H1 (cell line): ENCODE results near the gene FOXS1. TPM values are rescaled to one million over a fixed set of nuclear protein-coding genes. Genes with fewer than 3 reads are reported as not detected.

Experiments
- CTCF ChIA-PET: fragments of 300-600 bp; sonication (Branson Sonifier 250); formaldehyde crosslinking; loops from one replicate; lab custom pipeline; 2021; ENCODE audit not compliant: partially characterized antibody; lab: Charles Lee
- POLR2A ChIA-PET: fragments of 300-600 bp; sonication (Branson Sonifier 250); formaldehyde crosslinking; loops from one replicate; lab custom pipeline; 2021; ENCODE audit warnings: inconsistent platforms; ENCODE audit not compliant: partially characterized antibody; lab: Charles Lee
- DNase-seq, 2 experiments: peaks; one replicate each; pipeline versions ENCODE4 v3.0.0 to v3.0.0-alpha.2; 2010 to 2022; ENCODE audit warnings: low spot score in 2 of 2, low read depth in 1 of 2, mixed read lengths in 1 of 2
- FAIRE-seq: peaks from 2 replicates; lab custom pipeline; 2011; peaks lifted over from hg19 to GRCh38; lab: Jason Lieb, UNC
- H2AFZ ChIP-seq: 2 replicates; pipeline ENCODE4 v1.8.1; 2012; ENCODE audit warnings: low read length, inconsistent platforms
- H2AK5ac ChIP-seq: 2 replicates; pipeline ENCODE4 v1.6.1; 2013; ENCODE audit warnings: low read depth, low read length
- H2BK120ac ChIP-seq: replicated peaks from 2 replicates; pipeline ENCODE3; 2013; ENCODE audit warnings: low read depth, low read length, inconsistent platforms
- H2BK12ac ChIP-seq: 2 replicates; pipeline ENCODE4 v1.6.1; 2013; ENCODE audit warnings: low read depth, low read length
- H2BK15ac ChIP-seq: 2 replicates; pipeline ENCODE4 v1.6.1; 2013; ENCODE audit warnings: low read length
- H2BK20ac ChIP-seq: 2 replicates; pipeline ENCODE4 v1.6.1; 2013; ENCODE audit warnings: low read length
- H2BK5ac ChIP-seq: 2 replicates; pipeline ENCODE4 v1.6.1; 2013; ENCODE audit warnings: low read depth, low read length
- H3K14ac ChIP-seq: 2 replicates; pipeline ENCODE4 v1.6.1; 2013; ENCODE audit warnings: inconsistent platforms; ENCODE audit not compliant: insufficient read length
- H3K18ac ChIP-seq: 2 replicates; pipeline ENCODE4 v1.6.1; 2013; ENCODE audit warnings: low read length; ENCODE audit errors: extremely low read depth
- H3K23ac ChIP-seq: 2 replicates; pipeline ENCODE4 v1.6.1; 2013; ENCODE audit warnings: inconsistent platforms; ENCODE audit not compliant: insufficient read length
- H3K23me2 ChIP-seq: 2 replicates; pipeline ENCODE4 v1.6.1; 2013; ENCODE audit warnings: low read depth, low read length
- H3K27ac ChIP-seq: 2 replicates; pipeline ENCODE4 v1.6.1; 2011; ENCODE audit warnings: low read depth, low read length, inconsistent platforms
- H3K27me3 ChIP-seq, 4 experiments: replicated peaks in 1 of 4; 1 replicate in 1 of 4; 2 replicates in 3 of 4; pipeline versions ENCODE4 v1.6.1 to v1.8.1; 2011 to 2013; ENCODE audit warnings: low read length in 3 of 4, mild to moderate bottlenecking in 3 of 4, inconsistent platforms in 2 of 4, mixed read lengths in 2 of 4, moderate library complexity in 1 of 4; ENCODE audit not compliant: control insufficient read depth in 3 of 4, insufficient read depth in 3 of 4; ENCODE audit errors: extremely low read depth in 1 of 4
- H3K36me3 ChIP-seq, 4 experiments: 2 replicates each; pipeline versions ENCODE4 v1.6.1 to v1.8.1; 2011 to 2013; ENCODE audit warnings: mild to moderate bottlenecking in 4 of 4, low read length in 3 of 4, moderate library complexity in 2 of 4, control low read depth in 1 of 4, inconsistent platforms in 1 of 4; ENCODE audit not compliant: insufficient read depth in 4 of 4, control insufficient read depth in 2 of 4
- H3K4ac ChIP-seq: replicated peaks from 2 replicates; pipeline ENCODE3; 2013; ENCODE audit warnings: low read length, low read depth, mixed read lengths, inconsistent platforms; ENCODE audit not compliant: insufficient read length
- H3K4me1 ChIP-seq, 4 experiments: replicated peaks in 1 of 4; 1 replicate in 1 of 4; 2 replicates in 3 of 4; pipeline versions ENCODE4 v1.6.1 to v1.8.1; 2011 to 2013; ENCODE audit warnings: low read length in 3 of 4, inconsistent platforms in 2 of 4, mixed read lengths in 1 of 4; ENCODE audit not compliant: insufficient read depth in 4 of 4, control insufficient read depth in 3 of 4
- H3K4me2 ChIP-seq, 2 experiments: 2 replicates each; pipeline versions ENCODE4 v1.6.1 to v1.8.1; 2011 to 2013; ENCODE audit warnings: low read depth in 2 of 2, low read length in 2 of 2, control low read depth in 1 of 2, inconsistent platforms in 1 of 2, mild to moderate bottlenecking in 1 of 2; ENCODE audit not compliant: insufficient read depth in 1 of 2
- H3K4me3 ChIP-seq, 4 experiments: fragments of 200-600, 300-600 bp in 1 of 4; sonication (generic), shearing (Covaris generic), sonication (Bioruptor Twin) in 1 of 4; 2 replicates each; pipeline versions ENCODE4 v1.5.1 to v1.8.1; 2011 to 2016; ENCODE audit warnings: low read length in 4 of 4, low read depth in 3 of 4, control low read depth in 2 of 4, inconsistent platforms in 2 of 4, mild to moderate bottlenecking in 2 of 4, mixed read lengths in 1 of 4, moderate library complexity in 1 of 4; ENCODE audit not compliant: insufficient read depth in 2 of 4; ENCODE audit errors: extremely low read depth in 1 of 4
- H3K56ac ChIP-seq: replicated peaks from 2 replicates; pipeline ENCODE3; 2013; ENCODE audit warnings: low read depth, mild to moderate bottlenecking, mixed read lengths, low read length, inconsistent platforms; ENCODE audit not compliant: insufficient read length
- H3K79me1 ChIP-seq: 2 replicates; pipeline ENCODE4 v1.6.1; 2013; ENCODE audit warnings: low read depth, low read length, control low read depth
- H3K79me2 ChIP-seq, 2 experiments: 2 replicates each; pipeline versions ENCODE4 v1.6.1 to v1.8.1; 2012 to 2013; ENCODE audit warnings: low read length in 2 of 2, mild to moderate bottlenecking in 2 of 2, inconsistent platforms in 1 of 2; ENCODE audit not compliant: insufficient read depth in 2 of 2, control insufficient read depth in 1 of 2
- H3K9ac ChIP-seq, 4 experiments: replicated peaks in 1 of 4; 1 replicate in 1 of 4; 2 replicates in 3 of 4; pipeline versions ENCODE4 v1.6.1 to v1.8.1; 2011 to 2013; ENCODE audit warnings: low read depth in 3 of 4, low read length in 3 of 4, control low read depth in 2 of 4, mild to moderate bottlenecking in 2 of 4, moderate library complexity in 2 of 4, inconsistent platforms in 1 of 4; ENCODE audit errors: extremely low read depth in 1 of 4
- H3K9me3 ChIP-seq, 2 experiments: 2 replicates each; pipeline versions ENCODE4 v1.6.1 to v1.8.1; 2012 to 2013; ENCODE audit warnings: mild to moderate bottlenecking in 2 of 2, moderate library complexity in 2 of 2, control low read depth in 1 of 2, inconsistent platforms in 1 of 2, low read depth in 1 of 2, low read length in 1 of 2, mixed read lengths in 1 of 2; ENCODE audit not compliant: insufficient read depth in 2 of 2
- H4K20me1 ChIP-seq, 2 experiments: replicated peaks in 1 of 2; 2 replicates each; pipeline versions ENCODE3 to v1.8.1; 2011 to 2013; ENCODE audit warnings: inconsistent platforms in 2 of 2, low read length in 2 of 2, mild to moderate bottlenecking in 1 of 2; ENCODE audit not compliant: insufficient read depth in 2 of 2, control insufficient read depth in 1 of 2
- H4K5ac ChIP-seq: 2 replicates; pipeline ENCODE4 v1.6.1; 2013; ENCODE audit warnings: low read length, low read depth, mixed read lengths, inconsistent platforms; ENCODE audit not compliant: insufficient read length
- H4K8ac ChIP-seq: 2 replicates; pipeline ENCODE4 v1.8.0; 2013; ENCODE audit warnings: mild to moderate bottlenecking, moderate library complexity, low read length, inconsistent platforms; ENCODE audit not compliant: insufficient read depth; ENCODE audit errors: extremely low read depth
- H4K91ac ChIP-seq: replicated peaks from 2 replicates; pipeline ENCODE3; 2013; ENCODE audit warnings: low read length, mixed read lengths, inconsistent platforms; ENCODE audit not compliant: insufficient read length
- BACH1 ChIP-seq: IDR thresholded peaks from 2 replicates; pipeline ENCODE4 v1.6.1; 2012; ENCODE audit warnings: low read length, improper control_type of control experiment
- GTF2F1 ChIP-seq: IDR thresholded peaks from 2 replicates; pipeline ENCODE4 v1.6.1; 2012; ENCODE audit warnings: low read depth, low read length, improper control_type of control experiment, borderline replicate concordance
- WGBS, 2 experiments: shearing (Covaris generic) in 1 of 2; methylation state at CpG; one replicate each; pipeline versions ENCODE4 v1.1.6 to v1.1.7; 2013 to 2015; ENCODE audit warnings: low lambda C conversion rate in 2 of 2, mixed read lengths in 2 of 2, inconsistent platforms in 1 of 2, low coverage in 1 of 2, missing lambda C conversion rate in 1 of 2; ENCODE audit not compliant: insufficient replicate concordance in 2 of 2, insufficient coverage in 1 of 2, insufficient read length in 1 of 2; ENCODE audit errors: extremely low coverage in 1 of 2, missing lambda C conversion rate in 1 of 2; 5-methylcytosine and 5-hydroxymethylcytosine counted together
- polyA plus RNA-seq, 7 experiments: library from polyadenylated mRNA; depleted of rRNA in 3 of 7; stranded (reverse) in 5 of 7; unstranded in 2 of 7; fragments of >200 nt in 5 of 7; fragments of 200-250 nt in 2 of 7; gene quantifications; 1 replicate in 5 of 7; 2 replicates in 1 of 7; 4 replicates in 1 of 7; pipeline versions ENCODE4 v1.2.1 to v1.2.3, GENCODE V29; 2011 to 2013; ENCODE audit warnings: missing spikeins in 2 of 7, mixed read lengths in 2 of 7
- total RNA-seq: library from RNA; stranded (reverse); fragmentation: NEBNext Ultra II Directional; extraction: Animal tissue kit (Norgen Biotek cat#: 25700); gene quantifications from 2 replicates; pipeline ENCODE4 v1.2.1, GENCODE V29; 2021

Gene FOXS1
- total and polyA plus RNA-seq, 2 of the 8 experiments (the other 6 are each of a cell fraction or from before 2014, with no cell fraction given), result 0.45 TPM; not detected in 1

DNA sequence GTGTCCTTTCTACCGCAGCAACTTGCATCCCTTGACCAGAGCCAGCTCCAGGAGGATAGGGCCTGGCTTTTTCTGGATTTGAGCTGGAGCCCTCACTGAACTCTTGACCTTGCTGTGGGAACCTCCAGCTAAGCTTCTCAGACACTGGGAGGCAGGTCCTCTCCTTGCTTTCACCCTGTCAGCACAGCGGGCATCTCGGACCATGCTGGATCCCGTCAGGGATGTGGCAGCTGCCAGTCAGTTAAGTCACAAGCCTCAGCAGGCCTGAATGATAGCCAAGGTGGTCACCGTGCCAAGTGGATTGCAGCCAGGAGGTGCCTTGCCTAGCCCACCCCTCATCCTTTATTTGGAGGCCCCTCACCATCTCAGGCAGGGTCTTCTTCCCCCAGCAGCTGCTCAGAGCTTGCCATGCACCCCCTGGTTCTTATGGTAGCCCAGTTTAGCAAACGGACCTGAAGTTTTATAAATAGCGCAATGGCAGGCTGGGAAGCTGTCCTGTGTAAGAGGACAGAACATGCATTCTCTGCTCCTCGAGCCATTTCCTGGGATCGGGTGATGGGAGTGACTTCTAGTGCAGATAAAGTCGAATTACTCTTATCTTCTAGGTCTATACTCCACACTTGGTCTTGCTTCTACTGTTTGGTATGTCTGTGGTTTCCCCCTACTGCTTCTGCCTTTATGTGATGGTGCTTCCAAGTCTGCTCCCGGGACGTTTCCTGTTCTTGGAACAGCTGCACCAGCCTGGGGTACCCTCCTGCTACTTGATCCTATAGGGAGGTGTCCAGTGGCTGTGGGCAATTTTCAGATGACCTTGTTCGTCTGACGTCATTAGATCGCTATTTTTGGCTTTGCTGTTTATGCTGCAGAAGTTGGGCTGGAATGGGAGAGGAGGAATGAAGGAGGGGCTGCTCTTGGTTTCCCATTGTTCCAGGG lies 33.3 kb downstream of the FOXS1 start:
- H3K79me1 ChIP-seq, result no peaks in the 10 kb centered on the region
- H3K23ac ChIP-seq, result no peak overlapping the region
- H3K14ac ChIP-seq, result no peak overlapping the region
- peaks cover 4 to 9% (median 8%) of the 10 kb centered on the region in 4 experiments; a peak in 6 of 7 replicates for H3K4me1 ChIP-seq
- no peak overlapping the region for H3K4me3 ChIP-seq
- H2BK15ac ChIP-seq, result no peak overlapping the region
- no peaks in the 10 kb centered on the region for H3K79me2 ChIP-seq
- no peak overlapping the region for H4K5ac ChIP-seq
- no peaks in the 10 kb centered on the region for H4K20me1 ChIP-seq
- no peak overlapping the region for H2AFZ ChIP-seq
- no peak overlapping the region for H3K18ac ChIP-seq
- no peaks in the 10 kb centered on the region for H3K27me3 ChIP-seq
- no peaks in the 10 kb centered on the region for H3K23me2 ChIP-seq
- H2AK5ac ChIP-seq, result no peak overlapping the region
- H4K91ac ChIP-seq, result no peak overlapping the region
- H3K9me3 ChIP-seq, result no peaks in the 10 kb centered on the region
- no peak overlapping the region for H2BK20ac ChIP-seq
- no peak overlapping the region for H3K56ac ChIP-seq
- H3K4ac ChIP-seq, result no peak overlapping the region
- H3K9ac ChIP-seq, result no peak overlapping the region
- H4K8ac ChIP-seq, result no peak overlapping the region
- ChIA-PET POLR2A (no interaction called here), CTCF (interaction anchor here (1.2 to 2.6 kb wide), 2 partner anchors 11 to 35 kb away, joined by 3 to 12 read pairs; no protein-coding TSS in a partner anchor)
- DNase-seq, result no peak
- no peak overlapping the region for H2BK5ac ChIP-seq
- 89% methylated on average over 15 of the region's 15 CpGs; no CpG with 5 or more reads in 1 of the 2 experiments for WGBS, 2 experiments
- H3K27ac ChIP-seq, result no peak overlapping the region
- H2BK120ac ChIP-seq, result no peak overlapping the region
- no peak overlapping the region for H2BK12ac ChIP-seq
- no peak for FAIRE-seq
- no peaks in the 10 kb centered on the region for H3K36me3 ChIP-seq
- no peak overlapping the region for H3K4me2 ChIP-seq
- TF ChIP-seq GTF2F1 (no peak), BACH1 (no peak)
